GM21423 (cell line): ENCODE data around the gene AQP1.

Experiments
- ATAC-seq: cut with Tn5 transposase; IDR thresholded peaks from one replicate; pipeline ENCODE4 v1.9.1; 2021; ENCODE audit warnings: mild to moderate bottlenecking, moderate library complexity; ENCODE audit not compliant: unreplicated experiment

The AQP1 gene

DNA sequence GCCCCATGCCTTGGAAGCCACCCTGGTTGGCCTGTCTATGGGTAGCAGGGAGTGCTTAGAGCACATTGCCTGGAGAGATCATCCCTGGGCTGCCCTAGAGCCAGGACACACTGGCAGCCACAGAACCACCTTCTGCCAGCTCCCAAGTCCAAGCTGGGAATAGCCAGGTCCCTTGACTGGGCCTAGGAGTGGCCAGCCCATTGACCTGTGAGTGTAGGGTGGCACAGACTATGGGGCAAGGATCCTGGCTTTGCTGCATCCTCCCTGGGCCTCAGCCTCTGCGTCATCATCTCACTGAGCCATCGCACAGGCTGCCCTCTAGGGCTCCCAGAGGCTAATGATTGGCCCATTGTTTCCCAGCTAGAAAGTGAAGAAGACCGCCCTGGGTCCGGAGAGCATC, 7.0 kb downstream of the AQP1 start:
- ATAC-seq = no peak

DNA sequence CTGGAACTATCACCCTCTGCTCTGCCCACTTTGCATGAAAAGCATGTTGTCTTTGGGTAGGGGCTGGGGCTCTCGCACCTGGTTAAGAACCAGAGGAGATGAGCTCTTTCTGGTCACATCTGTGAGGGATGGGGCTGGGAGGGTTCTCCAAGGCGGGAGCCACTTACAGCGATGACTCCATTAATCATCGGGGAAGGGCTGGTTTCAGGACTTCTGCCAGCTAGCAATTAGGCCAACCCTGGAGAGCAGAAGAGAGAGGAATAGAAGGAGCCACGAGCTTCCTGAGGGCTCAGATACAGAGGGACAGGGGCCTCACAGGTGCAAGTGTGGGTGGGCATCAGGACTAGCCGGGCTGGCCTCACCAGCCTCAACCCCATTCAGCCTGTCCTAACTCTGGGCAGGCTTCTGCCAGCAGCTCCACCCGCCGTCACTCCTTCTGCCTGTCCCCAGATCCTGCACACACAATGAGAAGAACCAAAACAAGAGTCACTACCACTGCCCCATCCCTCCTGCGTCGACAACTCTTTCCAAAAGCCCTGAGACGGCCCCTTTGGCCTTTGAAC, 8.4 kb downstream of the AQP1 start:
- ATAC-seq = no peak

DNA sequence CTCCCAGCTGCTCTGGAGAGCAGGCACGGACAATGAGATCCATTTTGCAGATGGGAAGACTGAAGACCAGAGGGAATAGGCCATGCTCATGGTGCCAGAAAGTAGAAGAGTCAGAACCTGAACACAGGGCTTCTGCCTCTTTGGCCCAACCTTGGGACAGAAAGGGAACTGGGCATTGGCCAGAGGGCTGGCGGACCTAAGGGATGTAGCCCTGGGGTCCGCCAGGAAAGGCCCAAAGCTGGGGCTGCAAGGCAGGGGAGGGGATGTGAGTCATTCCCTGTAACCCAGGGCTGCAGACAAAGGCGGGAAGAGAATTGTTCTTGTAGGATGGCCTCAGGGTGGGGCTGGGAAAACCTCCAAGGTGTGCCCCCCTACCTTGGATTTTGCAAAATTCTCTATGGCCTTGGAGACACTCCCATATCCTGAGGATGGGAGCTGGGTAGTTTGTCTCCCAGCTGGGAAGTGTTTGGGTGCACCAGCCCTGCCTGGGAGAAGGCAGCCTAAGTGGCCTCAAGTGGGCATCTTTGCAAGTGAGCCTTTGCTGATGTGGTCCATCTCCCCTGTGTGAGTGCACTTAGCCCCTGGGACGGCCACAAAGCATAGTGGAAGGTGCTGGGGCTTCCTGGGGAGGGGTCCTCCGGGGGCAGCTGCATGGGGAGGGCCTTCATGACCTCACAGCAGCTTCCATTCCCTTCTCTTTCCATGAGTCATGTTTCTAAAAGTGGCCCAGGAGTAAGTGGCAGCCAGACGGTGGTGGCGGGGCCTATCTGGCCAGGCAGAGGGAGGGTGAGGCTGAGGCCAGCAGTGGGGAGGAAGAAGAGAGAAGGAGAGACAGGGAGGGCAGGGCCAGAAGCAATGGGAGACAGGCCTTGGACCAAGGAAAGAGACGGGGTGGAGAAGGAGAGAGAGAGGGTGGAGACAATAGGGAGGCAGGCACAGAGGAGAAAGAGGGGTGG, 9.2 kb downstream of the AQP1 start:
- ATAC-seq = no peak

DNA sequence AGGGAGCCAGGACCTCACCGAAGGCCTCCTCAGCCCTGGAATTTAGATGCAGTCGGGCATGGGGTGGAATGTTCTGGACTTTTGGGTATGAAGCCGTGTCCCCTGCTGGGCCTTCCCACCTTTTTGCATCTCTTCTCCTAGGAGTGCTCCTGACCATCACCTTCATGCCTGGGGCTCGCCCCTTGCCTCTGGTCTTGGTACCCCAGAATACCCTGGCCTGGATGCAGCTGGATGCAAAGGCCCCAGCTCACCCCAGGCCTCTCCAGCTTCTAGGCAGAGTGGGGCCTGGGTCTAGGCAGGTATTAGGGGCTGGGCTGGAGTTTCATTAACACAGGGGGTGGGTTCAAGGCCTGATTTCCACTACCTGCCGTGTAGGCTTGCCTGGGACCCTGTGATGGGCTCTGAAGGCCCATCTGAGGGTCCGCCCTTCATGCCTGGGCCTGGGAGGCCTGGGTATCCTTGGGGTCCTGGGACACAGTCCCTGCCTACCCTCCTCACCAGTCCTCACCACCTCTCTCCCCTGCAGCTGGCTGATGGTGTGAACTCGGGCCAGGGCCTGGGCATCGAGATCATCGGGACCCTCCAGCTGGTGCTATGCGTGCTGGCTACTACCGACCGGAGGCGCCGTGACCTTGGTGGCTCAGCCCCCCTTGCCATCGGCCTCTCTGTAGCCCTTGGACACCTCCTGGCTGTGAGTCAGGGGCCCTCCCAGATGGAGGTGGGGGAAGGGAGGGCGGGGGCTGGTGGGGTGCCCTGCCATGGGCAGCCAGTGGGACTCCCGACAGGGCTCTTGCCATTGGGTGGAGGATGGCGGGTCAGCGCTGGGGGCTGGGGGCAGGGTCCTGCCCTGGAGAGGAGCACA, 10.1 kb downstream of the AQP1 start:
- no peak for ATAC-seq

DNA sequence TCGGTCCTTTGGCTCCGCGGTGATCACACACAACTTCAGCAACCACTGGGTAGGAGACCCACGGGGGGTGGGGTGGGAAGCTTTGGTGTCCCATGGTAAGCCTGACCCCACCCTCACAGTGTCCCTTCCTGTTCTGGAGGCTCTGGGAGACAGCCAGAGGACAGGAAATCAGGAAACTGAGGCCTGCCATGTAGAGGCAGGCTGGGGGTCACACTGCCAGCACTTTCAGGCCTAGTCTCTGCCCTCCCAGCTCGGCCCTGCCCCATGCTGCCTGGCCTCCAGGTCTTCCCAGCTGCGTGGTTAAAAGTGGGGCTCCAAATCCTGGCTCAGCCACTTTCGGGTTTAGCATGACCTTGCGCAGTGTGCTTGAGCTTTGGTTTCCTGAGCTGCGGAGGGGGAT, 10.9 kb downstream of the AQP1 start:
- no peak for ATAC-seq

DNA sequence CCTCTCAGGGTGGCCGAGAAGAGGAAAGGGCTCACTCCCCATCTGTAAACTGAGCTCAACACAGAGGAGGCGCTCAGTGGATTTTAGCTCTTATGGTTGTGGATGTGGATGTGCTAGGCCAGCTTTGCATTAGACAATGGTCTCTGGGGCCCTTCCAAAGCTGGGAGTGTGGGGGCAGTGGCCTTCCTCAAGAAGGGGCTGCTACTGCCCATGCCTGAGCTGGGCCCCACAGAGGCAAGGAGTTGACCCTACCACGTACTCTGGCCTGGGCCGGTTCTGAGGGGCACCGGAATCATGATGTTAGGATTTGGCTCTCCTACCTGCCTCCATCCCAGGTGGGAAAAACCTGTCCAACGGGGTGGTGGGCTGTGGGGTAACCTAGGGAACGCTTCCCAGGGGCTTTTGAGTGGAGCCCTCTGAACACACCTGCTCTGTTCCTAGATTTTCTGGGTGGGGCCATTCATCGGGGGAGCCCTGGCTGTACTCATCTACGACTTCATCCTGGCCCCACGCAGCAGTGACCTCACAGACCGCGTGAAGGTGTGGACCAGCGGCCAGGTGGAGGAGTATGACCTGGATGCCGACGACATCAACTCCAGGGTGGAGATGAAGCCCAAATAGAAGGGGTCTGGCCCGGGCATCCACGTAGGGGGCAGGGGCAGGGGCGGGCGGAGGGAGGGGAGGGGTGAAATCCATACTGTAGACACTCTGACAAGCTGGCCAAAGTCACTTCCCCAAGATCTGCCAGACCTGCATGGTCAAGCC, 11.5 kb downstream of the AQP1 start:
- no peak for ATAC-seq

DNA sequence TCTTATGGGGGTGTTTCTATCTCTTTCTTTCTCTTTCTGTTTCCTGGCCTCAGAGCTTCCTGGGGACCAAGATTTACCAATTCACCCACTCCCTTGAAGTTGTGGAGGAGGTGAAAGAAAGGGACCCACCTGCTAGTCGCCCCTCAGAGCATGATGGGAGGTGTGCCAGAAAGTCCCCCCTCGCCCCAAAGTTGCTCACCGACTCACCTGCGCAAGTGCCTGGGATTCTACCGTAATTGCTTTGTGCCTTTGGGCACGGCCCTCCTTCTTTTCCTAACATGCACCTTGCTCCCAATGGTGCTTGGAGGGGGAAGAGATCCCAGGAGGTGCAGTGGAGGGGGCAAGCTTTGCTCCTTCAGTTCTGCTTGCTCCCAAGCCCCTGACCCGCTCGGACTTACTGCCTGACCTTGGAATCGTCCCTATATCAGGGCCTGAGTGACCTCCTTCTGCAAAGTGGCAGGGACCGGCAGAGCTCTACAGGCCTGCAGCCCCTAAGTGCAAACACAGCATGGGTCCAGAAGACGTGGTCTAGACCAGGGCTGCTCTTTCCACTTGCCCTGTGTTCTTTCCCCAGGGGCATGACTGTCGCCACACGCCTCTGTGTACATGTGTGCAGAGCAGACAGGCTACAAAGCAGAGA, 12.2 kb downstream of the AQP1 start:
- ATAC-seq = no peak

DNA sequence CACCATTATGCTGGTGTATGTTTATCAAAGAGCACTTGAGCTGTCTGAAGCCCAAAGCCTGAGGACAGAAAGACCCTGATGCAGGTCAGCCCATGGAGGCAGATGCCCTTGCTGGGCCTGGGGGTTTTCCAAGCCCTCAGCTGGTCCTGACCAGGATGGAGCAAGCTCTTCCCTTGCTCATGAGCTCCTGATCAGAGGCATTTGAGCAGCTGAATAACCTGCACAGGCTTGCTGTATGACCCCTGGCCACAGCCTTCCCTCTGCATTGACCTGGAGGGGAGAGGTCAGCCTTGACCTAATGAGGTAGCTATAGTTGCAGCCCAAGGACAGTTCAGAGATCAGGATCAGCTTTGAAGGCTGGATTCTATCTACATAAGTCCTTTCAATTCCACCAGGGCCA, 13.0 kb downstream of the AQP1 start:
- no peak for ATAC-seq

DNA sequence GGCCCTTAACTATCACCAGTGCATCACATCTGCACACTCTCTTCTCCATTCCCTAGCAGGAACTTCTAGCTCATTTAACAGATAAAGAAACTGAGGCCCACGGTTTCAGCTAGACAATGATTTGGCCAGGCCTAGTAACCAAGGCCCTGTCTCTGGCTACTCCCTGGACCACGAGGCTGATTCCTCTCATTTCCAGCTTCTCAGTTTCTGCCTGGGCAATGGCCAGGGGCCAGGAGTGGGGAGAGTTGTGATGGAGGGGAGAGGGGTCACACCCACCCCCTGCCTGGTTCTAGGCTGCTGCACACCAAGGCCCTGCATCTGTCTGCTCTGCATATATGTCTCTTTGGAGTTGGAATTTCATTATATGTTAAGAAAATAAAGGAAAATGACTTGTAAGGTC, 13.5 kb downstream of the AQP1 start:
- ATAC-seq = no peak

DNA sequence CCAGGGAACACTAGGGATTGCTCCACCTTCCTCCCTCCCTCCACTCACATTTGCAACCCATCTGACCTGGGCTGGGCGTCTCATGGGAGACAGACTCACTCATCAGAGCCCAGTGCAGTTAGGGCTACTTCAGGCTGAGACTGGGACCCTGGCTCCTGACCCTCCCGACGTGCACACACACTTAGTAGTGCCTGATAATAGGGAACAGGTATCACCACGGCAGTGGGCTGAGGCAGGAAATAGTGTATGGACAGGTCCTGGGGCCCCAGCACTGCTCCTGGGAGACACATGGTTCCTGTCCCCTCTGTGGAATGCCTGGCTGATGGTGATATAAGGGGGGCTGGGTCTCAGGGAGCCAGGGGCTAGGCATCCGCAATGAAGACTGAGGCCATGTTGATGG, 14.3 kb downstream of the AQP1 start:
- ATAC-seq = no peak

DNA sequence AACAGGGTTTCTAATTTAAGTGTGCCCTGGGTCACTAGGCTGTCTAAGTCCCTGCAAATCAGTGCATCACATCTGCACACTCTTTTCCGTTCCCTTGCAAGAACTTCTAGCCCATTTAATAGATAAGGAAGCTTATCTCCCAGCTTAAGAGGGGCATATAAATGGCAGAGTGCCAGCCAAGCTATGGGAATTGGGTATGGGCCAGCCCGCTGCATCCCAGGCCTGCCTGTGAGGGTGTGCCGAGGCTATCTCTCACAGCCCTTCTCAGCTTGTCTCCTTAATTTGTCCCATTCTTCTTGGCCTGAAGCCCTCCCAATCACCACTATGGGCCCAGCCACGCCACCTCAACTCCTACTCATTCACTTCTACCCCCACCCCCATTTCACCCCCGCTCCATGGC, 14.7 kb downstream of the AQP1 start:
- no peak for ATAC-seq

DNA sequence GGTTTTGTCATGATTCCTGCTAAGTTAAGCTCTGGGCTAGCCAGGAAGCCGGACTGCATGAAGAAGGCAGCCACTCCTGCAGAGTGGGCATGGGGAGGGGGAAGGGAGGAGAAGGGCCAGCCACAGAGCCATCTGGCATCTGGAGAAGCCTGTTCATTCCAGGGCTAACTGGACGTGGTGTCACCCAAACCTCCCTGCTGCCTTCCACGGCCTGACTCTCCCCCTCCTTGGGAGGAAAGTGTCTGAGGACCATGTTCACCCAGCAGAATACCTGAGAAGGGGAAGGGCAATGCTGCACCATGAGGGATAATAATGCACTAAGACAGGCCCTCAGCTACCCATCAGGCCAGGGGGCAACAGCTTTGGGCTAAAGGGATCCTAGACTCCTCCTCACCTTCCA, 15.4 kb downstream of the AQP1 start:
- ATAC-seq = no peak

DNA sequence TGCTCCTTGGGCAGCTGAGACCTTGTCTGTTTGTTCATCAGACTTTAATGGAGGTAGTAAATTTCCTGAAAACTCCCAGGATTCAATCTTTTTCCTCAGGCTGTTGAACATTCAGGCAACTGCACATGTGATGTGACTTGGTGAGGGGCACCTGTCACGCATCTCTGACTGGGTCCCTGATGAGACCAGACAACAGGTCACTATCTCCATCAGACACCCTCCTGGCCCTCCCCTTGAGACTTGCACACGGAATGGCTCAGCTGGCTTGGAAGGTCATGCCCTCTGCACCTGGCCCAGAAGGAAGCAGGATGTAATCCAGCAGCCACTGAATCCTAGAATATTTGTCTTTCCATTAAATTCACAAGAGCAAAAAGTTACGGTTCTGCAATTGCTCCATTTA, 15.9 kb downstream of the AQP1 start:
- ATAC-seq = no peak

DNA sequence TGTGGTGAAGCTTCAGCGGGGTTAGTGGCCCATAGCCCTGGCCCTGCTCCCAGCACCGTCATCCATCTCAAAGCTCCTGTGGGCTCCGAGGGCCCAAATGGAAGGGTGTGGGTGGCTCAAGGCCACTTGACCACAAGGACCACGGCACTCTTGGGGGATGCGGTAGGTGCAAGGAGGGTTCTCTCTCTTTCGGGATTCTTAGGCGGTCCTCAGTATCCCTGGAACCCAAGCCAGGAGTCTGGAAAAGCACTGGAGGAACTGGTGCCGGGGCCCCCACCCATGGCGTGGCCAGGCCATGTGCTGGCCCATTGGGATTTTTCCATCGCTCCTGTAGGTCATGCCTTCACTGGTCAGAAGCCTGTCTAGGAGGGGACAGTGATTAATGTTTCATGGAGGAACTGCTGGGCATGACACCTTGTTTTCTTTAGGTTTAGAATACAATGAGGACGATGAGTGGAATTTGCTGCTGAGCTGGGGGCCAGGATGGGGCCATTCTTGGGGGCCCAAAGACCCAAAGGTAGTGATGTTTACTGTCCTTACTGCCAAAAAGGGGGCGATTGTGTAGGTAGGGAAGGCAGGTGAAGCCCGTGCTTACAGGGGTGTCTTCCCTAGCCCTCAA, 16.7 kb downstream of the AQP1 start:
- ATAC-seq = no peak

DNA sequence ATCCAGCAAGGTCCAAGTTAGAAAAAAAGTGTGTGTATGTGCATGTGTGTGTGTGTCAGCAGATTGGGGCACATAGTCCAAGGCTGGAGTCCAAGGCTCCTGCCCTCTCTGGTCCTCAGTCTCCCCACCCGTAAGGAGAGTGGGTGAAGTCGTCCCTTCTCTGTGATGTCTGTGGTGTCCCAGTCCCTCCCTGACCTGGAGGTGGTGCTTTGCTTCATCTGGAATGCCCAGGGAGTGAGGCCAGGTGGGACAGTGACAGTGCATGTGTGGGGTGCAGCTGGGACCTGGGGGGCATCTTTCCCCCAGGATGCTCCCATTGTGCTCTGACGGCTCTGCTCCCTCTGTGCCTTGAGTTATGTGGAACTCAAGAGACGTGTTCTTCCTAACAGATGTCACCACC, 18.0 kb downstream of the AQP1 start:
- ATAC-seq = no peak

DNA sequence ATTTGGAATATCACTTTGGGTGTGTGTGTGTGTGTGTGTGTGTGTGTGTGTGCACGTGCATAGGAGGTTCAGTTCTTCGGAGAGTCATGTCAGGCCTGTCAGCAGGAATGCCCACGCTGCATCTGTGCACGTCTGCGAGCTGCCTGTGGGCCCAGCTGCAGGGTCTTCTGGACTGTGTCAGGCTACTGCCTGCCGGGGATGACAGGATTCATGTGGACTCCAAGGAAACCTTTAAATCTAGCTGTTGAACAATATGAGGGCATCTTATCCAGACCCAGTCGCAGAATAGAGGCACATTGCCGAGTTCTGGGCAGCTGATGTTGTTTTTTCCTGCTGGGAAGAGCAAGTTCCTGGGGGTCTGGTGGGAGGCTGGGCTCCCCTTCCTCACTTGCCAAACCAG, 19.0 kb downstream of the AQP1 start:
- no peak for ATAC-seq

DNA sequence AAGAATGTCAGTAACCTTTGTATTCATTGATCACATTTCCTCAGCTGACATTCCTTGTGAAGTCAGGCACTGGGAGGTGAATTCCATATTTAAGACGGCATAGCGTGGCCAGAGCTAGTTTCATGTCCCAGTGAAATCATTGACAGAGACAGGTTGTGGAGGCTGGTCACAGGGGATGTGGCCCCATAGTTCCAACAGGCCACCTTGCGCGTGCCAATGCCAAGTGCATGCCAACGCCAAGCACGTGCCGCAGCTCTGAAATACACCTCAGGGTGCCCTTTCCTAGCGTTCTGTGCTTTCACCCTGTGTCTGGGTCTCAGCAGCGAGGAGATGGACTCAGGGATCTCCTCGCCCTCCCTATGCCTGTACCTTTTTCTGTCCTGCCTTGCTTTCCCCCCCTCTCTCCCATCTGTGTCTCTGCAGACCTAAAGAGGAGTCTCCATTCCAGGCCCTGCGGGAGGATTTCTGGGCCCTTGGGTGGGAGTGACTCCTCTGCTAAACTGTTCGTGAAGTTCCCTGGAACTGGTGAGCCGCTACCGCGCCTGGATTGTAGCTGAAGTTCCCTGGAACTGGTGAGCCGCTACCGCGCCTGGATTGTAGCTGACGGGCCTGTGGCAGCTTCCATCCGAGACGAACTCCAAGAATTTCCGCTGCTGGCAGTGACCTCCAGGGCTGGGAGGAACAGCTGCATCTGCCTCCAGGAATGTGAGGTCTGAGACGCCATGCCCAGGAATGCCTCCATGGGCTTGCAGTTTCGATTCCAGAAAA, 19.7 kb downstream of the AQP1 start:
- no peak for ATAC-seq

DNA sequence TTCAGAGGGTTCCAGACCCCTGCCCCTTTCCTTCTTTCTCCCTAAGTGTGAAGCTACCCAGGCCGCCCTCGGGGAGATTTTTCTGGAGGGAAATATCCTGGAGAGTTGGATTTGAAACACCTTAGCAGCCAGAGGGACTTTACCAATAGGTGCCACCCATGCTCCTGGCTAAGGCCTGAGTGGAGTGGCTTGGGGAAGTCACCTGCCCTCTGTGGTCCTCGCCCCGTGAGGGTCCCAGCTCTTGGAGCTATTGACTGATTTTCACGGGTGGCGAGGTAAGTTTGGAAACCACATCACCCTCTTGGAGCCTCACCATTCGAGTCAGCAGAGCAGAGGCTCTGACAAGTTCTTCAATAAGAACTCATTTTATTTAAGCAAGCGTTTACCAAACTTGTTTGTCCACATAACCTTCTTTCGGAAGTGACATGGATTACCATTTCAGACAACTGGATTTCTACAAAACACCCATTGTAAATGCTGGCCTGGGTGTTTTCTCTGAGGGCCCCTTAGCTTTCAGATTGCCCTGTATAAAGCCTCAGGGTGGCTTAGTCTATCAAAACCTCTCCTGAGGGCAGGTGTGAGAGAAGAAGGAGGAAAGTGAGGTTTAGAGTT, 20.4 kb downstream of the AQP1 start:
- no peak for ATAC-seq

DNA sequence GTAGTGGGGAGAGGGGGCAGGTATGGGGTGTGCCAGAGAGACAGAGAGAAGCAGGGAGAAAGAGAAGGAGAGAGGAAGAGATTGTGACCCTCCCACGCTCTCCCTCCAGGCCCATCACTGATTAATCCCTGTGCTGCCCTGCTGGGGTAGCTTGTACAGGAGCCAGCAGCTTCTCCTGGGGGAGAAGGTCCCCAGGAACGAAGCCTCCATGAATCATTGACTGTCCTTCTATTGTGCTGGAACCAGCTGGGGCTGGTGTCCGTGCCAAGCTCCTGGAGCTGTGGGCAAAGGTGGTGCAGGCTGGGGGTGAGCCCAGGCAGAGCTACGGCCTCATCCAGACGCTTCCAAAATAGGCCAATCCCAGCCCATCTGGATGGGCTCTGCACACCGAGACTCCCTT, 20.9 kb downstream of the AQP1 start:
- ATAC-seq = no peak
